ENCODE measurements around the gene ETV3. TPM values are rescaled to one million over a fixed set of nuclear protein-coding genes. Genes with fewer than 3 reads are reported as not detected.

The ETV3 gene
- total and polyA plus RNA-seq, 10 of the 15 experiments (the other 5 are each of a cell fraction or from before 2014, with no cell fraction given), result 1.7 to 13.8 (median 7.2) TPM

GRCh38 chr1:157138220-157139051 is at the start of gene ETV3 (continued):
- peak; percentile 83 for TF ChIP-seq ZBTB40 (IDR thresholded peaks at IDR 0.05; ENCODE audit: borderline replicate concordance)
- TF ChIP-seq ELK1 (IDR thresholded peaks at IDR 0.05; ENCODE audit: low read depth, low read length), result no peak
- peak; percentile 93 for TF ChIP-seq CREB1 (IDR thresholded peaks at IDR 0.05; ENCODE audit: low read depth)
- TF ChIP-seq CBX5 (IDR thresholded peaks at IDR 0.05; ENCODE audit: low read depth), result no peak
- TF ChIP-seq GATAD2B (conservative IDR thresholded peaks at IDR 0.05; ENCODE audit: low read depth), result peak; percentile 97
- peak; percentile 77; the same call in 1 of the 2 replicates for TF ChIP-seq SMAD5 (IDR thresholded peaks at IDR 0.05; ENCODE audit: low read depth)
- no peak for TF ChIP-seq SREBF1 (IDR thresholded peaks at IDR 0.05; ENCODE audit: low read length)
- no peak for TF ChIP-seq RCOR1 (conservative IDR thresholded peaks at IDR 0.05; ENCODE audit: low read depth, low read length)
- peak; percentile 92 for TF ChIP-seq DPF2 (IDR thresholded peaks at IDR 0.05)
- 0 out of 2 replicates have a peak, but pooled peaks have one; percentile 18 for TF ChIP-seq ZSCAN29 (IDR thresholded peaks at IDR 0.05)
- TF ChIP-seq SMARCA5 (IDR thresholded peaks at IDR 0.05), result peak; percentile 85
- no peak for TF ChIP-seq SMC3 (IDR thresholded peaks at IDR 0.05; ENCODE audit: borderline replicate concordance, low read length)
- TF ChIP-seq CHD4 (IDR thresholded peaks at IDR 0.05), result no peak
- TF ChIP-seq ZBED1 (IDR thresholded peaks at IDR 0.05; ENCODE audit: borderline replicate concordance), result no peak
- TF ChIP-seq KLF5 (IDR thresholded peaks at IDR 0.05; ENCODE audit: partially characterized antibody), result peak; percentile 73
- TF ChIP-seq FOS (IDR thresholded peaks at IDR 0.05; ENCODE audit: borderline replicate concordance, extremely low read depth, insufficient read length), result no peak
- no peak for TF ChIP-seq USF1 (IDR thresholded peaks at IDR 0.05; ENCODE audit: borderline replicate concordance, extremely low read length, insufficient read depth, low read depth, low read length)
- TF ChIP-seq POU2F2 (IDR thresholded peaks at IDR 0.05; ENCODE audit: borderline replicate concordance, low read depth, low read length), result peak; percentile 14; the same call in 1 of the 3 replicates
- TF ChIP-seq NR2F1 (conservative IDR thresholded peaks at IDR 0.05), result peak; percentile 66; the same call in 1 of the 2 replicates
- no peak for TF ChIP-seq NFYA (IDR thresholded peaks at IDR 0.05; ENCODE audit: borderline replicate concordance, low read depth, low read length)
- no peak for TF ChIP-seq RAD21 (IDR thresholded peaks at IDR 0.05; ENCODE audit: insufficient read depth, low read depth, low read length)

Data from GM12878 (cell line).